Panc1 (cell line): ENCODE measurements around the gene JMJD4.

ENCODE experiments used
- CTCF ChIP-seq: fragments of 450-650 bp; IDR thresholded peaks from 2 replicates; pipeline ENCODE4 v1.5.1; 2017; ENCODE audit warnings: mild to moderate bottlenecking
- POLR2AphosphoS5 ChIP-seq: IDR thresholded peaks from 2 replicates; pipeline ENCODE4 v1.6.1; 2012; ENCODE audit warnings: mild to moderate bottlenecking, low read depth, low read length, moderate library complexity

GRCh38 chr1:227759341-227760300, 24.5 kb upstream of the JMJD4 start:
- TF ChIP-seq CTCF, result no peak
- no peak for TF ChIP-seq POLR2AphosphoS5
